ENCODE data around the gene NMNAT1.
"Not testable (repeated sequence)": the region's sequence is repeated elsewhere in the genome, so short reads cannot be mapped to it uniquely, and the experiment has no call there.

The NMNAT1 gene

GRCh38 chr1:9917901-9918300, 25.4 kb upstream of the NMNAT1 start:
- DNase-seq (ENCODE audit: low read depth in 2 of 2, low spot score in 1 of 2): no peak

DNA sequence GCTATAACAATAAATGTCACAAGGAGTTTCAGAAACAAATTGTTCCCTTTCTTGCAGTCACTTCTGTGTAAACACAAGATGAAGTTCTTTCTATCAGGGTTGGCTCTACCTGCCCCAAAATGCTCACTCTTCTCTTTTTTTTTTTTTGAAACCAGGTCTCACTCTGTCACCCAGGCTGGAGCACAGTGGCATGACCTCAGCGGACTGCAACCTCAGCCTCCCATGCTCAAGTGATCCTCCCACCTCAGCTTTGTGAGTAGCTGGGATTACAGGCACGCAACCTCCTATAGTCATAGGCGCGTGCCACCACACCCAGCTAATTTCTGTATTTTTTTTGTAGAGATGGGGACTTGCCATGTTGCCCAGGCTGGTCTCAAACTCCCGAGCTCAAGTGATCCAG, 22.7 kb upstream of the NMNAT1 start:
- no peak for DNase-seq (ENCODE audit: low read depth in 2 of 2, low spot score in 1 of 2)

DNA sequence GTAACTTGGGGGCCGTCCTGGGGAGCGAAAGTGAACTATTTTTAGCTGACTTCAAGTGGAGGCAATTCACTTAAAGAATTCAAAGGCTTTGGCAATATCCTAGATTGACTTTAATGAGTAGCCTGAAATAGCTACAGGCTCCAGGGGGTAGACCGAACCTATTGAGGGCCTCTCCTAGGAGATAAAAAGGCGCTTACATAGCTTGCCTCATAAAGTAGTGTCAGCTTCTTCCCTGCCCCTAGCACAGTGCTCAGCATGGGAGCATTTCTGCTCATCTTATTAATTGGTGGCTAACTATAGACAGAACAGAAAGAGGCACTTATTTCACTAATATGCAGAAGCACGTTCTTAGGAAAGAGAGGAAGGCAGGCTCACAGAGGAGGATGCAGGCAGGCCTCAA, 20.9 kb upstream of the NMNAT1 start:
- no peak for DNase-seq (ENCODE audit: low read depth in 2 of 2, low spot score in 1 of 2)

DNA sequence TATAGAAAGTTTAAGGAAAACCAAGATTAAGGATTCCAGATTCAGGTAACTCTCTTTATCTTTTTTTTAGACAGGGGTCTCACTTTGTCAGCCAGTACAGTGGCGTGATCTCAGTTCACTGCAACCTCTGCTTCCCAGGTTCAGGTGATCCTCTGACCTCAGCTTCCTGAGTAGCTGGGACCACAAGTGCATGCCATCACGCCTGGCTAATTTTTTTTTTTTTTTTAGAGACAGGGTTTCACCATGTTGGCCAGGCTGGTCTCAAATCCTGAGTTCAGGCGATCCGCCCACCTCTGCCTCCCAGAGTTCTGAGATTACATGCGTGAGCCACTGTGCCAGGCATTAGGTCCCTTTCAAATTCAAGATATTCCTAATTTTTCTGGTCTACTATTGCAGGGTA, 16.0 kb upstream of the NMNAT1 start:
- DNase-seq (ENCODE audit: low read depth in 2 of 2, low spot score in 1 of 2): no peak

DNA sequence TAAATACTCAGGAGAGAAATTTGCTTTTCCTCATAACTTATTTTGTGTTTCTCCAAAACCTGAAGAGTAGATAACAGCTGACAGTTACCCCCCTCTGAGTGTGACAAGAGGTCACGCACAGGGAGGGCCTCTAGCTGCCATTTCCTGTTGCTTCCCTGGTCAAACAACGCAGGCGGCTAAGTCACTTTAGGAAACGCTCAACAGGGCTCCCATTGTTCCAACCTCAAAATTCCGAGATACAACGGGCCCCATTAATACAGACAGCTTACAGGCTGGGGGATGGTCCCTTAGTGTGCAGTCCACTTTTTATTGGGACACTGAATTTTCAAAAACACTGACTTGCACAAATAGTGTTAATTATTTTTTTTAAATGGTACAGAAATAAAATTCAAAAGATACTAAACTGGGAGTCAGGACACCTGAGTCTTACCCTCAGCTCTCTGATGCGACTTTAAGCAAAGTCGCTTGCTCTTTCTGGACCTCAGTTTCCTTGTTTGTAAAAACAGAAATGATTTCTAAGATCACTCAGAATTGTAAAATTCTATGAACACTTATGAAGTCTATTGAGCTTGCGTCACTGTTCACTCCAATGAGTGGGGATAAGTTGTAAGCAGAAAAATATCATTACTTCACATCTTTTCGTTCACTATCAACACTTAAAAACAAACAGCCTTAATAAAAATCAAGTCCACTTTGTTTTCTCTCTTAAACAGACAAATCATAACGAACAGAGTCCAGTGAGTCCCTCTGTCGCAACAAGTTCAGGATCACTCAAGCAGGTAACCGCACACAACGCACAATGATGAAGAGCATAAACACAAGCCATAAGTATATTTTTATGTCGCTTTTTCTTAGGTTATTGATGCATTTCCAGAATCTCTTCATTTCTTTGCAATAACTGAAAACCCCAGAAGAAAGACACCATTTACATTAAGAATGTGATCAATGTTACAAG, 13.6 kb upstream of the NMNAT1 start:
- no peak for DNase-seq (ENCODE audit: low read depth in 2 of 2, low spot score in 1 of 2)

- DNase-seq (ENCODE audit: low read depth in 2 of 2, low spot score in 1 of 2): no peak
Observed at GRCh38 chr1:9942399-9942938, 806 bp upstream of the NMNAT1 start.

DNA sequence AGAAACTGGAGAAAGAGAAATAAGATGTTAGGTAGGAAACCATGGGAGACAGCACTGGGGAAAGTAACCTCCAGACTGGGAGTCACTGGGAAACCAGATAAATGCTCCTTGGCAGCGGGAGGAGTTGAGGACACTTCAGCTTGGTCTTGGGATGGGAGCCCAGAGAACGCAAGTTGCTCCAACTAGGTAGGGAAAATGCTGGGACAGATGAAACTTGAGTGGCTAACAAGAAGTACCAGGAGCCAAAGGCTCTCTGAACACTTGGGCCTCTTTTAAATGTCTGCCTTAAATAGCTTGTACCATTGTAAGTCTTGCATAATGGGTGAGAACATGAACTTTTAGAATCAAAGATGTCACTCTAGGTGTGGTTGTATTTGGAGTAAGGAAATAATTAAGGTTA, 3.0 kb downstream of the NMNAT1 start:
- DNase-seq (ENCODE audit: low read depth in 2 of 2, low spot score in 1 of 2): no peak

GRCh38 chr1:9957726-9958125, 14.5 kb downstream of the NMNAT1 start:
- no peak for DNase-seq (ENCODE audit: low read depth in 2 of 2, low spot score in 1 of 2)

DNA sequence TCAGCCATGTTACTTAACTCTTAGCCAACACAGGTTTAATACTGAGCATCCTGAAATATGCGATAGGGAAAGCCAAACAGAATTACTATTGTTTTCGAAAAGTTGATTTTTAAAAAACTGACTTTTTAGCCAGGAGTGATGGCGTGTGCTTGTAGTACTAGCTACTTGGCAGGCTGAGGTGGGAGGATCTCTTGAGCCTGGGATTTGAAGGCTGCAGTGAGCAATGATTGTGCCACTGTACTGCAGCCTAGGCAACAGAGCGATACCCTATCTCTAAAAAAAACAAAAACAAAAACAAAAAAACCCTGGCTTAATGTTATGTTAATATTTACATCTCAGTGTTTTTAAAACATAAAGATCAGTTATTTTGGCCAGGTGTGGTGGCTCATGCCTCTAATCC, 16.7 kb downstream of the NMNAT1 start:
- no peak for DNase-seq (ENCODE audit: low read depth in 2 of 2, low spot score in 1 of 2)

DNA sequence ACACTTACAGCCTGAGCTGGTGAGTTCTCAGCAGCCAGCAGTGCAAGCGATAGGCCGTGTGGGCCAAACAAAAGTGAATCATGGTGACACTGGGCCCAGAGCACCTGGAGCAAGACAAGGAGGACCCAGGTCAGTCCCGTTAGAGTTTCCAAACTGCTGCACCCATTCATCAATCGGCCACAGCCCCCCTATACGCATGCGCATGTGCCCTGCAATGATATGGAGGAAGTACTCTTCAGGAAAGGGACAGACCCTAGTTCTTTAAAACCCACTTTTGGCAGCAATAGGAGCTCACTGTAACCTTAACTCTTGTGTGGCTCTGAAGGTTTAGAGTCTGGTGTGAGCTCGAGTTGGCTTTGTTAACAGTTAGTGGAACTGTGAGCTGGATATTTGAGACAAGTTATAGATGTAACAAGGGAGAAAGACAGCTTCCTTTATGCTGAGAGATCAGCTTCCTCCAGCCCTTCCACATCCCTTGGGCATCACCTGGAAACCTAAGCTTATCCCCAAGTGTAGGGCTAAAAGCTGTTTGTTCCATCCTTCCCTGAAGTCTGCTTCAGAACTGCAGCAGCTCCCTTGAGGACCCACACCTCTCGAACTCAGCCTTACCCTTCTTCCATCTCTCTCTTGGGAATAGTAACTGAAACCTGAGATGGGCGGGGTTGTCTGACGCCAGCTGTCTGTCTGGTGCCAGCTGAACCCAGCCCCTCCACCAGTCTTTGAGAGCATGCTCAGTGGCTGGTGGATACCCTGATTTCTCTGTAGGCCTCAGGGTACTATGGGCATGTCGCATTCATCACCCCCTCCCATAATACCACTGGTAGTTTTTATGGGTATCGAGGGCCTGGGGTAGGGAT, 17.7 kb downstream of the NMNAT1 start:
- DNase-seq (ENCODE audit: low read depth in 2 of 2, low spot score in 1 of 2): no peak

DNA sequence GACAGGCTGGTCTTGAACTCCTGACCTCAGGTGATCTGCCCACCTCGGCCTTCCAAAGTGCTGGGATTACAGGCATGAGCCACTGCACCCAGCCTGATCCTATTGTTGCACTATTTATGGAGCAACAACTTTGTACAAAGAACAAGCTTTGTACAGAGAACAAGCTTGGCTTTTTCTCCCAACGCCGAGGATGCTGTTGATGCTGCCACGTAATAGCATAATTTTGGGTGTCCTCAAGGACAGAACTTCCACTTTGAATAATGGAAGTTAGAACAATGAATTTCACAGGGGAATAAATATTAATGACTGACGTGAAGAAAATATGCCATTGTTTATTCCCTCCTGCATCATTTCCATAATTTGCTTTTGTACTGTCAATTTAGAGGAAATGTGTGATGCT, 41.0 kb downstream of the NMNAT1 start:
- DNase-seq (ENCODE audit: low read depth in 2 of 2, low spot score in 1 of 2): no peak

GRCh38 chr1:9985001-9985400, 41.7 kb downstream of the NMNAT1 start:
- DNase-seq (ENCODE audit: low read depth in 2 of 2, low spot score in 1 of 2): no peak

DNA sequence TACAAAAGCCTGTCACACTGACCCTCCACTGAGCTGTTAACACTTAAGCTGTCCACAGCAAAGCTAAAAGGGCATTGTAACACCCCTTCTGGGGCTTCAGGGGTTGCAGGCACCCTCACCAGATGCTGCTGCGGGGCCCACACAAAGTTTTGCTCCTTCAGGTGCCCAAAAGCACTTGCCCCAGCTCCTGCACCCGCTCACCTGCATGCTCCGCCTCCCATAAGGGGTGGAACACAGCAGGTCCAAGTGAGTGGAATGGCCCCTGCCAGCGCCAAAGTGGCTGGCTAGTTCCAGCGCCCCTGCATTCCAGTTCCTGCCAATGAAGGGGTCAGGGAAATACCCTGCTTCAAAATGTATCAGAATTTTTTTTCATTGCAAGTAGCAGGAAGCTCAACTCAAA, 46.5 kb downstream of the NMNAT1 start:
- DNase-seq (ENCODE audit: low read depth in 2 of 2, low spot score in 1 of 2): no peak

DNA sequence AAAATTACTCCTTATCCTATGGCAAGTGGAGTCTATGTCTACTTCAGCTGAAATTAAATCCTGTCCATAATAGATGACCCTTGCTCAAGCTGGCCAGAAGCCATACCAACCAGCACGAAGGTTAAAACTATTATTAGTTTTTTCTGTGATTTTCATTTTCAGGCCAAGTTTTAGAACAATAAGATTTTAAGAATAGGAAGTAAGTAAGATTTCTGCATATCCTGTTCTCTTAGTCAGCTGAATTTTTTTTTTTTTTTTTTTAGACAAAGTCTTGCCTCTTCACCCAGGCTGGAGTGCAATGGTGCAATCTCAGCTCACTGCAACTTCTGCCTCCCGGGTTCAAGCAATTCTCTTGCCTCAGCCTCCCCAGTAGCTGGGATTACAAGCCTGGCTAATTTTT, 47.7 kb downstream of the NMNAT1 start:
- no peak for DNase-seq (ENCODE audit: low read depth in 2 of 2, low spot score in 1 of 2)

DNA sequence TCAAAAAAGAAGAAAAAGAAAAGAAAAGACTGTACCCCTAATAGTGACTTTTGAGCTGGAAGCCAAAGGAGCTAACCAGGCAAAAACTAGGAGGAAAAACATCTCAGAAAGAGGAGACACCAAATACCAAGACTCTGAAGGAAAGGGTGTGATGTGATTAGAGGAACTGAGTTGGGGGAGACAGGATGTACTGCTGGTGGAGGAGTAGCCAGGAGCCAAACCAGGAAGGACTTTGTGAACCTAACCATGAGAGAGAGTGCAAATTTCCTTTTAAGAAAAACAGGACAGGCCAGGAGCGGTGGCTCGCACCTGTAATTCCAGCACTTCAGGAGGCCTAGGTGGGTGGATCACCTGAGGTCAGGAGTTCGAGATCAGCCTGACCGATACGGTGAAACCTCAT, 49.6 kb downstream of the NMNAT1 start:
- no peak for DNase-seq (ENCODE audit: low read depth in 2 of 2, low spot score in 1 of 2)

DNA sequence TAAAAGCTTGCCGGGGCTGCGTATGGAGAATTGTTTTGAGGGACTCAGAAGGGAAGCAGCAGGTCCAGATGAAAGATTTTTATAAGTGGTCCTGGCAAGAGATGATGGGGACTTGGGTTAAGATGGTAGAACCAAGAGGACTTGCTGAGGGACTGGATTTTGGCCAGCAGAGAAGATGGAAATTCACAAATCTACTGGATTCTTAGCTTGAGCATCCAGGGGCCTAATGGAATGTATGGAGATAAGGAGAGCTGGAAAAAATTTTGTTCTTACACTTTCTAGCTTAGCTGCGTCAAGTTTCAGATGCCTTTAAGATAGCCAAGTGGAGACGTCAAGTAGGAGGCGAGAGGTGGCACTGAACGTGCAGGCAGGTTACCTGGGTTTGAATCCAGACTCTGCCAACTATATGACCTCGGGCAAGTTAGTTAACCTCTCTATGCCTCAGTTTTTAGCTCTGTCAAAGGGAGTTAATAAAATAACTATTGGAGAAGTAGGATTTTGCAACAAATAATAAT, 50.3 kb downstream of the NMNAT1 start:
- DNase-seq (ENCODE audit: low read depth in 2 of 2, low spot score in 1 of 2): no peak

DNA sequence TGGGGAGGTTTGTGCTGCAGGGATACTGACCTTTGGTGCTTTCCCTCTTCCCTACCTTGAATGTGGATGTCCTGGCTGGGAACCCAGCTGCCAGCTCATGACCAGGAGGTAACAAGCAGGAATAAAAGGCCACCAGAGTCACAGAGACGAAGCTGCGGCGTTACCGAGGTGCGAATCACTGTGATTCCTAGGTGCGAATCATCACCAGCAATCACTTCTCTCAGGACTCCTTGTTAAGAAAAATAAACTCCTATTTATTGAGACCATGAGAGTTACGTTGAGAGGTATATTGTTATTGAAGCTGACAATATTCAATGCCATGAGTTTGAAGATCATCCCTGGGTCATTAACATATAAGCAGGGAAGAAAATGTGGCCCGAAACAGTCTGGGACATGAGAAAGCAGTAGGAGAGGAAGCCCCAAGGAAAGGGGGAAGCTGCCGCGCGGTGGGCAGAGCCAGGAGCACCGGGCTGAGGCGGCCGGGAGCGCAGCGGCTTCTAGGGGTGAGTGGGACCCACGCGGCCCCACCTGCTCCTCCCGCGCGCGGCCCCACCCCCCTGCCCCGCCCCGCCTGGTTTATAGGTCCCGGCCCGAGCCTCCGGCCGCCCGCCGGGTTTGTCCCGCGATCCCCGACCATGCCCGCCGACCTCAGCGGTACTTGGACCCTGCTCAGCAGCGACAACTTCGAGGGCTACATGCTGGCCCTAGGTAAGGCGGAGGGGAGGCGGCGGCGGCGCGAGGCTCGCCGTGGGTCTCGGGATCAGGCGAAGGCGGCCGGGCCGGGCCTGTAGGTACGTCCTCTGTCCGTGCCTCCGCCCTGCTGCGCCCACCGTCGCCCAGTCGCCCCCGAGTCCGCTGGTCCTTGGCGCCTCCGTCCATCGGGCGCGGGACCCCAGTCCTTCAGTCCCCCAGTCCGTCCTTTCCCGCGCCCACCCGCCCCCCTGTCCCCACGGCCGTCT, 53.6 kb downstream of the NMNAT1 start, which contains the start of gene RBP7:
RBP7 (plus strand) TSS at position 605 of the 959 bp plus-strand sequence; CDS start at position 636, 31 bp downstream.
- DNase-seq (ENCODE audit: low read depth in 2 of 2, low spot score in 1 of 2): no peak

- DNase-seq (ENCODE audit: low read depth in 2 of 2, low spot score in 1 of 2): no peak
Observed at GRCh38 chr1:10001016-10001665, 57.9 kb downstream of the NMNAT1 start.

DNA sequence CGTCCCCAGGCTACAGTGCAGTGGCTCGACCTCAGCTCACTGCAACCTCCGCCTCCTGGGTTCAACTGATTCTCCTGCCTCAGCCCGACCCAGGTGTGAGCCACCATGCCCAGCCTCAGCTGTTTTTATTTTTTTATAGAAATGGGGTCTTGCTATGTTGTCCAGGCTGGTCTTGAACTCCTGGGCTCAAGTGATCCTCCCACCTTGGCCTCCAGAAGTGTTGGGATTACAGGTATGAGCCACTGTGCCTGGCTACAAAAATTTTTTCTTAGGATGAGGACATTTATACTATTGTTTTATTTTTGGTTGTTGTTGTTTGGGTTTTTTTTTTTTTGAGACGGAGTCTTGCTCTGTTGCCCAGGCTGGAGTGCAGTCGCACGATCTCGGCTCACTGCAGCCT, 62.0 kb downstream of the NMNAT1 start:
- DNase-seq (ENCODE audit: low read depth in 2 of 2, low spot score in 1 of 2): not testable (repeated sequence)

GRCh38 chr1:10007169-10007568, 63.9 kb downstream of the NMNAT1 start:
- DNase-seq (ENCODE audit: low read depth in 2 of 2, low spot score in 1 of 2): no peak
